GM12875 (cell line): ENCODE measurements around the gene MDM1.

ENCODE experiments used
- H3K4me3 ChIP-seq: one replicate; pipeline ENCODE4 v1.5.1; 2011; ENCODE audit warnings: low read depth, low read length, control low read depth
- TF ChIP-seq, protein P1 (sequence below): IDR thresholded peaks from 2 replicates; pipeline ENCODE4 v1.5.1; 2011; ENCODE audit warnings: low read depth, mild to moderate bottlenecking, control low read depth, inconsistent platforms, low read length, moderate library complexity, borderline replicate concordance; ENCODE audit not compliant: insufficient read depth

Gene MDM1

DNA sequence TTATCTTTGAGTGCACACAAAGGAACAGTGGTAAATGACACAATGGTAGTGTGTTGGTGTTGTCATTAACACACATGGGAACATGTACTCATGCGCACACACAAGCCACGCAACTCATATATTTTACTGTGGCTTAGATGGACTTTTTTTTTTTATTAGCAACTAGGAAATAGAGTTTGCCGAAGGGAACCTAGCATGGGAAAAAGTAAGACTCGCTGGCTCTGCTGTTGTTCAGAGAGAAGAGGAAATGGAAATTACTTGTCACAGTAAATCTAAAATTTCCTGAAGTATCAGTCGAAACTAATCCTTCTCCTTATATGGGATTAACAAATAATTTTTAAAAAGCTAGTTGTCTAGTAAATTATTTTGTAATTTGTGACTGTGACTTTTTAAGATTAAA is 45.1 kb downstream of the MDM1 start:
- TF ChIP-seq, protein P1, sequence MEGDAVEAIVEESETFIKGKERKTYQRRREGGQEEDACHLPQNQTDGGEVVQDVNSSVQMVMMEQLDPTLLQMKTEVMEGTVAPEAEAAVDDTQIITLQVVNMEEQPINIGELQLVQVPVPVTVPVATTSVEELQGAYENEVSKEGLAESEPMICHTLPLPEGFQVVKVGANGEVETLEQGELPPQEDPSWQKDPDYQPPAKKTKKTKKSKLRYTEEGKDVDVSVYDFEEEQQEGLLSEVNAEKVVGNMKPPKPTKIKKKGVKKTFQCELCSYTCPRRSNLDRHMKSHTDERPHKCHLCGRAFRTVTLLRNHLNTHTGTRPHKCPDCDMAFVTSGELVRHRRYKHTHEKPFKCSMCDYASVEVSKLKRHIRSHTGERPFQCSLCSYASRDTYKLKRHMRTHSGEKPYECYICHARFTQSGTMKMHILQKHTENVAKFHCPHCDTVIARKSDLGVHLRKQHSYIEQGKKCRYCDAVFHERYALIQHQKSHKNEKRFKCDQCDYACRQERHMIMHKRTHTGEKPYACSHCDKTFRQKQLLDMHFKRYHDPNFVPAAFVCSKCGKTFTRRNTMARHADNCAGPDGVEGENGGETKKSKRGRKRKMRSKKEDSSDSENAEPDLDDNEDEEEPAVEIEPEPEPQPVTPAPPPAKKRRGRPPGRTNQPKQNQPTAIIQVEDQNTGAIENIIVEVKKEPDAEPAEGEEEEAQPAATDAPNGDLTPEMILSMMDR, result no peak
- H3K4me3 ChIP-seq, result no peak overlapping the region

DNA sequence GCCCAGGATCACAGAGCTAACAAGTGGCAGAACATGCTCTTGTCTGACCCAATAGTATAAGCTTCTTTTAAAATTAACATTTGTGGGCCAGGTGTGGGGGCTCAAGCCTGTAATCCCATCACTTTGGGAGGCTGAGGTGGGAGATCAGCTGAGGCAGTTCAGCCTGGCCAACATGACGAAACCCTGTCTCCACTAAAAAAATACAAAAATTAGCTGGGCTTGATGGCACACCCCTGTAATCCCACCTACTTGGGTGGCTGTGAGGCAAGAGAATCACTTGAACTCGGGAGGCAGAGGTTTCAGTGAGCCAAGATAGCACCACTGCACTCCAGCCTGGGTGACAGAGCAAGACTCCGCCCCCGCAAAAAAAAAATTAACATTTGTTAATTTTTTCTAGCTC is 45.8 kb downstream of the MDM1 start:
- TF ChIP-seq, protein P1, result no peak
- no peak overlapping the region for H3K4me3 ChIP-seq

DNA sequence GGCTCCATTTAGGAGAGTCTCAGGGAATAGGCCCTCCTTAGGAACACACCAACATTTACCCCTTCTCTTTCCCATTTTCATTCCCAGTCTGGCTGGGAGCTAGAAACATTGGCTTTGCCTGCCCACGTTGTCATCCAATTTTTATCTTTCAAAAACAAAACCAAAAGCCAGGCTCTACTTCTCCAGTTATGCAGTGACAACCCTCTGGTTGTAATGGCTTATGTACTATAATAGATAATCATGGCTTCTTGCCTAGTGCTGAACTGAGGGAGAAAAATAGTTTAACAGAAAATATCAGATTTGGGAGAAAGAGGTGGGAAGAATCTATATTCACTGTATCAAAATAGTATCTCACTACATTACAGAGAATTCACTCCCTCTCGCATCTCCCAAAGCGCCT is 46.6 kb downstream of the MDM1 start:
- TF ChIP-seq, protein P1, result no peak
- no peak overlapping the region for H3K4me3 ChIP-seq

DNA sequence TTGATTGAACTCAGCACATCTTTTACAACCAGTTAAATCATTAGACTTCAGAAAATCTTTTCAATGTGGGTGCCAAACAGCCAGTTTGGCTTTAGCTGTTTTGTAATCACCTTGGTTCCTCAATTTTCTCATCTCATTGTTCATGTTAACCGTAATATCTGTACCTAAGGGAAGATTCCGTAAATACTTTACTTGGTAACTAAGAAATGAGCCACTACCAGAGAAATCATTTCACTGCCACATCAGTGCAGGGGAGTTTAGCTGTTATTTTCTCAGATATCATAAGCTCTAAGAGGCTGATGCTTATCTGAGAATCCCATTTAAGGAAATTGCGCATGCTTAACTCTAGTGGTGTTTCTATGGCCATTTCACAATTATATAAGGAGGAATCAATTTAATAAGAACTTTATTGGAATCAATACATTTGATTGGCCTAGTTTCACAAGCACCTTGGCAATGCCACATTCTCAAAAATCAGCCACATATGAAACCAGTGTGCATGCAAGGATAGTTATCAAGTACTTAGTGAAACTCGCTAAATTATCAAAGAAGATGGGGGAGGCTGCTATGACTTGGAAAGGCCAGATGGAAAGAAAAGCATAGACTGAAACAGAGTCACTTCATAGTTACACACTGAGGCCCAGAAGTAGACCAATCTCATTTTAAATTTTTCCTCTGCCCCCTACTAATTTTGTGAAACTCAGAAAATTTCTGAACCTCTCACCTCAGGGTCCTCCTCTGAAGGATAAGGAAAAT is 50.7 kb downstream of the MDM1 start:
- H3K4me3 ChIP-seq, result no peak overlapping the region
- TF ChIP-seq, protein P1, result no peak

DNA sequence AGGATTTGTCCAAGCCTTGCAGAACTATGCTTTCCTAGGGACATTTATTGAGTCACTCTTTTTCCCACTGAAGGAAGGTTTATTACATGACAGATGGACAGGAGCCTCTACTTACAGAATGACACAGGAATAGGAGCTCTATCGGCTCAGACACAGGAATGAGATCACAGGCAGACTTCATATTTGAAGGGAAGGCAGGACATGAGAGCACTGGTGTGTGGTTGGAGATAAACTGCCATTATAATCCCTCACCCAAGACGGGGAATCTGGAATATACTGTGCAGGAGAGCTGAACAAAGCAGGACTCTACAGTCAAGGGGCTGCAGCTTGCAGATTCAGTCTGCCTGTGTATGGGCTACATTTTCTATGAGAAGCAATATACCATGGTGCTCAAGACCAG is 51.9 kb downstream of the MDM1 start:
- TF ChIP-seq, protein P1, result no peak
- H3K4me3 ChIP-seq, result no peak overlapping the region

DNA sequence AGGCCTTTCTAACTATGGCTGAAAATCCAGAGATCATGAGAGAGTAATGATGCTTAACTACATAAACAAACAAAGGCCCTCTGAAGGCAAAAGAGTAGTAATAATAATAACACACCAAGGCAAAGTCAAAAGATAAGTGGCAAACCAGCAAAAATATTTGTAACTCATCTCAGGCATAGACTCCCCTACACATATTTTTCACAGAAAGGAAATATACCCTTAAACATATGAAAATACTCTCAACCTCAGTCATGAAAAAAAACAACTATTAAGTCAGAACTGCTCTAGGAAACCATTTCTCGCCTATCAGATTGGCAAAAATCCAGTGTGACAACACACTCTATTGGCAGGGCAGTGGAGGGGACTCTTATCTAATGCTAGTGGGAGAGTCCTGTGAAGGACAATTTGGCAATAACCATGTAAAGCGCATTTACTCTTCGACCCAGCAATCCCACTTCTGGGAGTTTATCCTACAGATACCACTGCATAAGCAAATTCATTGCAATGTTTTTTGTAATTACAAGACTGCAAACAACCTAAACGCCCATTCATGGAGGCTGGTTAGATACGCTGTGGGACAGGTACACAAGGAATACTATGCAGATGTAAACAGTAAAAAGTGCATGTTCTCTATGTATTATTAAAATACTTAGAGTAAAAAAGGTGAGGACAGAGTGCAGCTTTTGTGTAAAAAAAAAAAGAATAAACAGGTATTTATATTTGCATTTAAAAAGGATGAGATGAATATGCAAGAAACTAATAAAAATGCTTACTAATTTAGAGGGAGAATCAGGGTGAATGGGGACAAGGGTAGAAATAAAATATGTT is 52.7 kb downstream of the MDM1 start:
- TF ChIP-seq, protein P1, result no peak
- H3K4me3 ChIP-seq, result no peak overlapping the region
